ENCODE results near the gene NCOA3.

Gene NCOA3

GRCh38 chr20:47688385-47689381, 187.0 kb downstream of the NCOA3 start:
- no peak for TF ChIP-seq CTCF (IDR thresholded peaks at IDR 0.05)
- H3K4me1 Mint-ChIP-seq: peaks cover 13% of the 10 kb centered on the region
- no peaks in the 10 kb centered on the region for H3K9me3 Mint-ChIP-seq
- no peak overlapping the region for H3K4me3 Mint-ChIP-seq
- no peaks in the 10 kb centered on the region for H3K27me3 Mint-ChIP-seq (ENCODE audit: low read depth, poor library complexity)
- H3K27ac Mint-ChIP-seq: no peak overlapping the region
- DNase-seq: no peak
- peaks cover 37% of the 10 kb centered on the region for H3K36me3 Mint-ChIP-seq (ENCODE audit: low read depth)

GRCh38 chr20:47689731-47690130, 188.0 kb downstream of the NCOA3 start:
- DNase-seq: no peak
- TF ChIP-seq CTCF (IDR thresholded peaks at IDR 0.05): no peak
- H3K27me3 Mint-ChIP-seq (ENCODE audit: low read depth, poor library complexity): no peaks in the 10 kb centered on the region
- no peak overlapping the region for H3K4me3 Mint-ChIP-seq
- peaks cover 32% of the 10 kb centered on the region for H3K36me3 Mint-ChIP-seq (ENCODE audit: low read depth)
- H3K4me1 Mint-ChIP-seq: peaks cover 13% of the 10 kb centered on the region
- H3K9me3 Mint-ChIP-seq: no peaks in the 10 kb centered on the region
- no peak overlapping the region for H3K27ac Mint-ChIP-seq

GRCh38 chr20:47691625-47692024, 189.9 kb downstream of the NCOA3 start:
- Mint-ChIP-seq H3K27me3 (ENCODE audit: low read depth, poor library complexity) (no peaks in the 10 kb centered on the region), H3K36me3 (ENCODE audit: low read depth) (peaks cover 30% of the 10 kb centered on the region), H3K4me3 (no peak overlapping the region), H3K4me1 (peaks cover 7% of the 10 kb centered on the region), H3K27ac (no peak overlapping the region), H3K9me3 (no peaks in the 10 kb centered on the region)
- no peak for DNase-seq
- no peak for TF ChIP-seq CTCF (IDR thresholded peaks at IDR 0.05)

- Mint-ChIP-seq H3K4me1 (no peaks in the 10 kb centered on the region), H3K36me3 (ENCODE audit: low read depth) (peaks cover 30% of the 10 kb centered on the region), H3K4me3 (no peak overlapping the region), H3K27ac (peak overlapping the region; percentile 91), H3K27me3 (ENCODE audit: low read depth, poor library complexity) (peaks cover 4% of the 10 kb centered on the region), H3K9me3 (no peaks in the 10 kb centered on the region)
- TF ChIP-seq CTCF (IDR thresholded peaks at IDR 0.05): no peak
- DNase-seq: no peak
These were observed 192.5 kb downstream of the NCOA3 start for GRCh38 chr20:47694021-47694818.

GRCh38 chr20:47696856-47697255, 195.2 kb downstream of the NCOA3 start:
- Mint-ChIP-seq H3K4me1 (no peaks in the 10 kb centered on the region), H3K27ac (no peak overlapping the region), H3K9me3 (no peaks in the 10 kb centered on the region), H3K4me3 (no peak overlapping the region), H3K27me3 (ENCODE audit: low read depth, poor library complexity) (peaks cover 4% of the 10 kb centered on the region), H3K36me3 (ENCODE audit: low read depth) (peaks cover 36% of the 10 kb centered on the region)
- no peak for TF ChIP-seq CTCF (IDR thresholded peaks at IDR 0.05)
- no peak for DNase-seq

All from nephron progenitor cell (in vitro differentiated cells).